Fibroblast of skin of back (primary cell): ENCODE measurements around the gene AOPEP.

Source experiments
- DNase-seq: peaks from one replicate; pipeline ENCODE4 v3.0.0-alpha.2; 2013

Gene AOPEP

DNA sequence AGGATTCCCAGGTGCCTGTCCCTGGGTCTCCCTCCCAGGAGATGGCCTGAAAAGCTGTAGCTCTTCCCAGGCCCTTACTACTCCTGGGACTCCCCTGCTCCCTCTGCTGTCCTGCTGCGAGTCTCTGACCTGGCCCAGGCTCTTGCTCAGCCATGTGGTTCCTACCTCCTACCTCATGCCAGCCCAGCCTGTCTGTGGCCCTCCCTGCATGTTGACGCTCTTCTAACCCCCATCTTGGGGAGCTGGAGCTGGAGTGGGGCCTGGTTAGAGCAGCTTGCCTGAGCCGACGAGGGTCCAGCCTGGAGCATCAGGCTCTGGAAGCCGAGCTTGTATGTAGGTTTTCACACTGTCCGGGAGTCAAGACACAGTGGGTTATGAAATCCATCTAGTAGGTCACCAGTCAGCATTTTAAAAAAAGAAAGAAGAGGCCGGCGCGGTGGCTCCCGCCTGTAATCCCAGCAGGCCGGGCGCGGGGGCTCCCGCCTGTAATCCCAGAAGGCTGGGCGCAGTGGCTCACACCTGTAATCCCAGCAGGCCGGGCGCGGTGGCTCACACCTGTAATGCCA is 346.6 kb downstream of the AOPEP start:
- DNase-seq: no peak

DNA sequence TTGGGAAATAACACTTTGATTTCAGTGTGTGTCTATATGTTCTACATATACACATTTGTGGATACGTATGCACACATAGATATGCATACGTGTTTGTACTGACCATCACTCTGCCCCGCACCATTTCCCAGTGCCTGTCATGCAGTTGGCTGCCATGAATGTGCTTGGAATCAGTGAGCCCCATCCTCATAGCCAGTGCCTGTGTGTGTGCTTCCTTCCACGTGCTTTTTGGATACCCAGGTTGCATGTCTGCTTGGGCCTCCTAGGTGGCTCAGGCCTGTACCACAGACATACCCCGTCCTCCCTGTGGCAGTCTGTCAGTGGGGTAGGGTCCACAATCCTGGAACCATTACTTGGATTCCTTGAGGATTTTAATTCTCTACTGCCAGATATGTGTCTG is 347.4 kb downstream of the AOPEP start:
- no peak for DNase-seq

DNA sequence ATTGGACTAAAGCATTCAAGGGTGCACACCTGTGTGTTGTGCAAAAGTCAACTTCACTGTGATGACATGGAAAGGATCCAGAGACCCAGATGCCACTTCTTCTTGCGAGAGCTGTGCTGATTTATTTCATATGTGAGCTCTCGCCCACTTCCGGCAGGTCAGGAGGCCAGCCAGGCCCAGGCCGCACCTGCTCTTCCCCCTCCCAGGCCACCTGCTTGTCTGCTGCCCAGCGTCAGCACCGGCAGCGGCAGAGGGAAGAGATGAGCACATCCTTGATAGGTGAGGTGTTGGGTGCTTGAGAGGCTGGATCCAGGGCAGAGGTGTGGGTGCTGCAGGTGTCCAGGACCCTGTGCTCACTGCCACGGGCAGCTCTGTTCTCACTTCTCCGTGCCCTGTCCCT is 348.1 kb downstream of the AOPEP start:
- DNase-seq: no peak

DNA sequence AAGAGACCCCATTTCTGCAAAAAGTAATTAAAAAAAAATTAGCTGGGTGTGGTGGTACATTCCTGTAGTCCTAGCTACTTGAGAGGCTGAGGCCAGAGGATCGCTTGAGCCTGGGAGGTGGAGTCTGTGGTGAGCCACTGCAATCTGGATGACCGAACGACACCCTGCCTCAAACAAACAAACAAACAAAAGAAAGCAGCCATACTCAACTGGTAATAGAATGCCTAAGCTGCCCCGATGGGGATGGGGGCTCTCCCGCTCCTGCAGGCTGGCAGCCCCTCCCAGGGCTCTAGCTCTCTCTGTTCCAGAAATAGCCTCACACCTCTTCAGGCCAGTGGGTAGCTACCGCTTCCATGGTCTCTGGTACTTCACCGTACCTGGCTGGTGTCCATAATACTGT is 349.2 kb downstream of the AOPEP start:
- DNase-seq: no peak

DNA sequence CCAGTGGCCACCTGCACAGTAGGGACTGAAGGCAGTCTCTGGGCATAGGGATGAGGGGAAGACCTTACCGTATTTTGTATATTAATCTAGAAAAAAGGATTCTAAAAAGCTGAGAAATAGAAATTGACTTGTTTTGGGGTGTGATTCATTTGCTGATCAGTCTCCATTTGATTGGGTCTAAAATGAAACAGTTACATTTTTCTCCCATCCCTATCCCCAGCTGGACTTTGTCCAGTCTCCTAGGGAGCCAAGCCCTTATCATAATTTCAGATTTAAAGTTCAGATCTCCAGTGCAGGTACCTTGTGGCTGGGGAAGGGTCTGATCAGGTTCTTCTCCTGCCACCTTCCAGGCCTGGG is 350.2 kb downstream of the AOPEP start:
- no peak for DNase-seq

DNA sequence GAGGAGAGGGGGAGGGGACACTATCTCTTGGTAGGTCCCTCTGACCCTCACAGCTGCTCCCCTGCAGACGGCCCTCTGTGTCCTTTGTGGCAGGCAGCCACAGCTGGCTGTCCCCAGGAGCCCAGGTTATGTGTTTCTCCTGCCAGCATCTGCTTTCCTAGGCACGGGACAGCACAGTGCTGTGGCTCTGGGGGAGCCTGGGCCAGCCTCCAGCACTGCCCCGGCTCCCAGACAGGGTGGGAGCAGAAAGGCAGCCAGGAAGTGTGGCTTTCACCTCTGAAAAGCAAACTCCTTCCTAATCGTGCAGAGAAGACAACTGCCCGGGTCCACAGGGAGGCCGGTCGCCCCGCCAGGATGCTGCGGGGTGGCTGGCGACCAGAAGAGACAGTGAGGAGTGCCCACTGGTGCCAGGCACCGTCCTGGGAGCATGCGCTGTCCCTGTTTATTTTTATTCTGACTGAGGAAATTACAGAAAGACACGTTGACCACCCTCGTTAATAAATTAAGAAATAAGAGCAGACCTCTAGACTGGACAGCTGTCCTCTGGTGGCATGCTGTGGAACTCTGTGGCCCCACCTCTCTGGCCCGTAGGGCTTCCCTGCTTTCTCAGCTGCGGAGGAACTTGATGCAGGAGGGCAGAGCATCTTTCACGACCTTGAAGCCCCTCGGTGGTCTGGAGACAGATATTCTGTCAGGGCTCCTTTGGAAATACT is 350.7 kb downstream of the AOPEP start:
- DNase-seq: no peak

DNA sequence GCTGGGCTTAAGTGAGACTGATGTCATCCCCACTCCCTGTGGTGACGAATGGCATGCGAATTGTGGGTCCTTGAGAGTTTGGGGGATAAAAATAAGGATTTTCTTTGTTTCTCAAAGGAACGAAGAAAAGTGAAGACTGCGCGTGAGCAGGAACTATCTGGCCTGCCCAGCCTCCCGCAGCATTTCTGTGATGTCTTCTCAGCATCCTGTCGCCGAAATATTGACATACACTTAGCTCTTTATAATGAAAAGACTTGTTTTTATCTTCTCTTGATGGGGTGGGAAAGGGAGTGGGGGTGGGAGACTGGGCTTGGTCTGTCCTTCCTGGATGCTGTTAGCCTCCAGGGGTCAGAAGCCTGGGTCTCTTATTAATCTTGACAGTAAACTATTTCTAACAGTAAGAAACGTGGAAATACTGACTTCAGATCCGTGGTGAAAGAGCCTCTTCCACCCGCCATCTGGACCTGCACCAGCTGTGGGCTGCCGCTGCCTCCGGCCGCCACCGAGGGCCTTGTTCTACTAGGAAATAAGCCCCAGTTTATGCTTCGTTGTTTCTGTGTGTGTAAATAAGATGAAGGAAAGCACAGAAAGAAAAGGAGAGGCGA is 351.4 kb downstream of the AOPEP start:
- no peak for DNase-seq

DNA sequence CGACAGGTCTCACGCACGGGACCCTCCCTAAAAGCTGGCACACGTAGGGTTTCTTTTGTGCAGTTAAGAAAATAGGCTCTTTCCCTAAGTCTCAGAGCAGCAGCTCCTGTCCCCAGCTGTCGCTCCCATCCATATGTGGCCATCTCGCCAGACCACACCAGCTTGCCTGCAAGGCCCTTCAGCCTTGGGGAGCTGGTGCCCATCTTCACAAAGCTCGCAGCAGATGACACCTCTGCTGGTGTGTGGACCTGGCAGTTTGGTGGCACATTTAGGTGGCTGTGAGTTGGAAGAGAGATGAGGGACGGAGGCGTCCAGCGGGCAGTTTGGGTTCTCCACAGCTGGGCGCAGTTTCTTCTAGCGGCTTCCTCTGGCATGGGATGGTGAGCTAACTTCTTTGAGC is 352.0 kb downstream of the AOPEP start:
- no peak for DNase-seq

DNA sequence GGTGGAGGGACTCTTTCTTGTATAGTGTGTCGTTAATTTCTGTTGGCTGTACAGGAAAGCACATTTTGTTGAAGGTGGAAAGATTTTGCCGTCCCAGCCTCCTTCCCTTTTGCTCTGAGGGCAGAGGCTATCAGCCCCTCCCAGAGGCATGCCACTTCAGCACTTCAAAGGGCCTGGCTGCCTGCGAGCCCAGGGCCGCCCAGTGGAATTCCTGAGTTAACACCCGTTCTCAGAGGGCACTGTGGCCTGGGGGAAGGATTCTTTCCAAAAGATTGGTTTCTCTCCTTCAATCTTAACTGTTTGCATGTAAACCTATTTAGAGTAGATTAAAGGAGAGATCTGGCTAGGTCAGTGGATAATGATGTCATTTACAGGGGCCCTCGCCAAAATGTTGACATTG is 352.4 kb downstream of the AOPEP start:
- no peak for DNase-seq

DNA sequence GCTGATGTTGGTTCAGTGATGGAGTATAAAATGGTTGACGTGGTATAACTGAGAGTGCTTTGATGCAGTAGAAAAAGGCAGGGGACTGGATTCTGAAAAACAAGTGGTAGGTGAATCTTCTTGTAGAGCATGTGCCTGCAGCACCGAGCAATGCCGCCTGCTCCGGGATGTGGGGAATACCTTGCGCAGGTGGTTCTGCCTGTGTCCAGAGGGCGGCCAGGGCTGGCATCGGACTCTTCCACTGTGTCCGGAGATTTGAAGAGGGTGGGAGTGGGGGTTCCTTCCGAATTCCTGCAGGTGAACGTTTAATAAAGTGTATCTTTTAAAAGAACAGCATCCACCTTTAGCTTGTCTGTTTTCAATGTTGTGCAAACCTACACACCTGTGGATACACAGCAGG is 353.0 kb downstream of the AOPEP start:
- no peak for DNase-seq

DNA sequence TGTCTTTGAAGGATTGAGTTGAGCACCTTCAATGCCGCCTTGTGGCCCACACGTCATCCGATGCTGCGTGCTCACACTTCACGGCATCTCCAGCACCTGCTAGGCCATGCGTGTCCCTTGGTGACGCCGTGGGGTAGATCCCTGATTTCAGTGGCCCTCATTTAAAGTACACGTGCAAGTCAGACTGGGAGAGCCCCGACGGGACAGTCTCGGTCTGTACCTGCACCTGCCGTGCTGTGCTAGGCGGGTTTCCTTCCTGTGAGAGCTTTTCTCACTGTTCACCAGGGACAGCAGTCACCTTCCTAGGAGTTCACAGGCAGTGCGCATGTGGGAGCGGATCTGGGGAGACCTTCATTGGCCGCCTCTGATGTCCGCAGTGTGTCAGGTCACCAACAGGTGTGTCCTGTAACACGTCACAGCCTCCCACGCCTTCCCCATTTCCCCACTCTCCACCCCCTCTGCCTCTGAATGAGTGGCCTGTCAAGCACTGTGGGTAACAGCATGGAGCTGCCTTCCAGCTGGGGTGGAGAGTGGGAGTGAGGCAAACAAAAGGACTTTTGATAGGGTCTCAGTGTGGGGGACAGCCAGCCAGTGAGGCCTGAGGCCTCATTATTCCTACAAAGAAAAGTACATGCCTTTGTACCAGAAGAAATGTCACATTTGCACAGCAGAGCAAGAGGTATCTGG is 354.6 kb downstream of the AOPEP start:
- no peak for DNase-seq

DNA sequence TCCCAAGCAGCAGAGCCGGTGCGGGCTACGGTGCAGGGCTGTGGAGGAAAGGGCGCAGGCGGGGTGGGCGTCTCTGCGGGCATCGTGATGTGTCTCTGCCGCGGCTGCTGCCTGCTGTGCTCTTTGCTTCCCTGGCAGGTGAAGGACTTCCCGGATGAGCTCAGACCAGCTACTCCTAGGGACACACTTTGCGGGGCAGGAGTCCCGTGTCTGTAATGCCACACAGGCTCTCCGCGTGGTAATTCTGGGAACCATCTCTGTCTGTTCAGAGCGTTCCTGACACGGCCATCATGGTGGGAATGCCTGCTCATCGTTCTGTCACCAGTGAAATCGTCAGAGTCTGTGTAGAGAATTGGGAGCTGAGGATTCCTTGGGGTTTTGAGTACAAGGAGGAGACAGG is 355.5 kb downstream of the AOPEP start:
- DNase-seq: no peak

DNA sequence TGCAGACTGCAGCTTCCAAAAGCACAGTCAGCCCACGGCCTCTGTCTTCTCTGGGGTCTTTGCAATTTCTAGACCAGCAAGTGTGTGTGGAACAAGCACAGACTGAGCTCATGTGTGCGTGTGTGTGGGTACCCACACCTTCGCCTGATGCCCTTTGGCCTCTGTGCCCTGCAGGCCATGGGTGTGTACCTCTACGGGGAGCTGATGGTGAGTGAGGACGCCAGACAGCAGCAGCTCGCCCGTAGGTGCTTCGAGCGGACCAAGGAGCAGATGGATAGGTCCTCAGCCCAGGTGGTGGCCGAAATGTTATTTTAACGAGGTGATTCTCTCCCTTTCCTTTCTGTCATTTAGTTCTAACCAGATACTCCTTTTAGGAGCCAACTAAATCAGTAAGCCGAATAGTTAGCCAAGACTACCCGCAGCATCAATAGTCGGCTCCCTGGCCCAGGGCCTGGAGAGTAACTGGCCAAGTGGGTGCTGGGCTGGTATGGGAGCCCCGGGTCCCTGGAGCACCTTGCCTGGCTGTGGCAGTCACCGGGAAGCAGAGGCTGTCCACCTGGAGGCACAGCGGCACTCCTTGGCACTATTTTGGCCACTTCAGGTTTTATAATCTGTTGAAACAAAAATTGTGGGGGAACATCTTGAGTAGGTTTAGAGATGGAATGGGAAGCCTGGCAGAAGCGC is 356.0 kb downstream of the AOPEP start:
- DNase-seq: no peak

DNA sequence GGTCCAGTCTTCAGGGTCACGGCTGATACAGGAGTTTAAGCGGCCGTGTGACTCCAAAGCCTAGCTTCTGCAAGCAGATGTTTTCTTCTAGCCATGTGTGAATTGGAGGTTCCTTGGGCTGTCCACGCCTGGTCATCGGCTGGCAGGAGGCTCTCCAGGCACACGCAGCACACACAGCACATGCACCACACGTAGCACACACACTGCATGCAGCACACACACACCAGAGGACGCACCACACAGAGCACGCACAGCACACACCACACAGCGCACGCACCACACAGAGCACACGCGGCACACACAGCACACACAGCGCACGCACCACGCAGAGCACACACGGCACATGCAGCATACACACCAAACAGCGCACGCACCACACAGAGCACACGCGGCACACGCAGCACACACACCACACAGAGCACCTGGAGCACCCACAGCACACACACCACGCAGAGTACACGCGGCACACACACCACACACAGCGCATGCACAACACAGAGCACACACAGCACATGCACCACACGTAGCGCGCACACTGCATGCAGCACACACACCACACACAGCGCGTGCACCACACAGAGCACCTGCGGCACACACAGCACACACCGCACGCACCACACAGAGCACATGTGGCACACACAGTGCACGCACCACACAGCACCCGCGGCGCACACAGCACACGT is 356.7 kb downstream of the AOPEP start:
- no peak for DNase-seq

DNA sequence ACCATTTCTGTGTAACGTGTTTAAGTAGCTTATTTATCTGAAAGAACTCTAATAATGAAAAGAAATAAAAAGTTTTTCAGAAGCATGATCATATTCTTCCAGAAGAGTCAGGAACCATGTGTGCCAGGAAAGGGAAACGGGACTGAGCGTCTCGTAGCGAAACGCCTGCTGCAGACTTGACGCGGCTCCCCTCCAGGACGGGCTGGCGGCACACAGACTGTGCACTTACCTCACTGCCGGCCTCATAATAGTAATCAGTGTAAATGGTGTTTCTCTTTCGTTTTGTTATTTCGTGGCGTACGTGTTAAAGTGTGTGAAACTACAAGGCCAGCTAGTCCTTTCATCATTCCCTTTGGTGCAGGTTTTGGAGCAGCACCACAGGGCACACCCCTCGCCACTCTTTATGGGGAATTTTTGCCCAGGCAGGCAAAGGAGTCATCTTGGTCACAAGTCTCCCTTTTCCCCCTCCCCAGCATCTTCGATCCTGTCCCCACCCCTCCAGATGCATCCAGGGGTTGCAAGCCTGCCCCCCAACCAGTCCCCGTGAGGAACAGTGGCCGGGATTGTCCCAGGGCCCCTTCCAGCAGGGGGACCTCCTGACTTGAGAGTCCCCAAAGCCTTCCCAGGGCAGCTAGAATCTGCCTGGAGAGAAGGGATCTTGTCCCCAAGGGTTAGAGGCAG is 357.9 kb downstream of the AOPEP start:
- no peak for DNase-seq

DNA sequence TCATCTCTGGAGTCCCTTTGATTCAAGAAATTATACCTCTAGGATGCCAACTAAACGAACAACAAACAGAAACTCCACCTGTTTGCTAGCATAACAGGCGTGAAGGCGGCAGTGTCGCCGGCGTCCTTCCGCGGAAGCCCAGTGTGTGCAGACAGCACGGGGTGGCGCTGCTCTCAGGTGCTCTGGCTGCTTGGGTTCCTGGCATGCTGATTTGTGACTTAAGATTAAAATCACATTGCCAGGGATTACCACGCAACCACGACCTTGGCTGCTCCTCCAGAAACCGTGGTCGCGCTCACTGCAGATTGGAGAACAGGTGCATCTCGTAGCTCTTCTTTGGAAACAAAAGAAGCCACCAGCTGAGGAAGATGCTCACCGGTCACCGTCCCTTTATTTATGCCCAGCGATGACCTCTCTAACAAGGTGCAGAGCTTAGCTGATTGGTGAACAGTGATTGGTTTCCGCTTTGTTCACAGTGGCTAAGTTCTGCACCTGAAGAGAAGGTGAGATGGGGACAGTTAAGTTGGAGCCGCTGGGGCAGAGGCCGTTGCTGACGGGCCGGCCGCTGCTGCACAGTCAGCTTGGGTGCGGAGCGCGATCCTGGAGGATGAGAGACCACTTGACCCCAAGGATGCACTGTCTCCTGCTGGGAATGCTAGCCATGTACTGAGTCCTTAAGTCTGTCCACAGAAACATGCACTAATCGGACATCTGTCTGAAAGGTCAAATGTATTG is 358.7 kb downstream of the AOPEP start:
- DNase-seq: no peak

DNA sequence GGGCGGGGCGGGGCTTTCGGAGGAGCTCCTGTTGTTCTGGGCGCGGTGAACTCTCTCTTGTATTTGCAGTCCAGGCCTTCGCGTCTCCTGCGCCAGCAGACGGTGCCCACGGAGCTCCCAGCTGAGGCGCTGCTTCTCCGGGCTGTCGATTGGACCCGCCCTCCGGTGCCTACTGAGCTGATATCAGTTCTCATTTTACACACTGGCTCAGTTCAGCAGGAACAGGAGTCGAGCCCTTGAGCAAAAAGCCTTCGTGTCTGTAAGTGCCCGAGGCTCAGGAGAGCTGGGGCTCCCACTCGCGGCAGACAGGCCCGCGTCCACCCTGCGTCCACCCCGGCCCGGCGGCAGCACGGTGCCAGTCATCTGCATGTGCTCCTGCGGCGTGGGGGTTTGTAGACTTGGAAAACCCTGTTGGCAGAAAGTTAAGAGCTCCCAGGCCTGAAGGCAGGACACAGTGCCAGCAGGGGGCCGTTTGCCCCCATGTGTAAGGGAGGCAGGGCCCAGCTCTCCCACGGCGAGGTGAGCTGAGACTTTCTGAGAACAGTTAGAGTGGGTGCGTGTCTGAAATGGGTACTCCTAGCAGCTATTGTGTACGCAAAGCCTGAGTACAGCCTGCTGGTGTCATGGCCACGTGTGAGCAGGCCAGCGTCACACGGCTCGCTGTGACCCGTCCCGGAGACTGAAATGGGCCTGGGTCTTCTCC is 359.5 kb downstream of the AOPEP start:
- DNase-seq: no peak

DNA sequence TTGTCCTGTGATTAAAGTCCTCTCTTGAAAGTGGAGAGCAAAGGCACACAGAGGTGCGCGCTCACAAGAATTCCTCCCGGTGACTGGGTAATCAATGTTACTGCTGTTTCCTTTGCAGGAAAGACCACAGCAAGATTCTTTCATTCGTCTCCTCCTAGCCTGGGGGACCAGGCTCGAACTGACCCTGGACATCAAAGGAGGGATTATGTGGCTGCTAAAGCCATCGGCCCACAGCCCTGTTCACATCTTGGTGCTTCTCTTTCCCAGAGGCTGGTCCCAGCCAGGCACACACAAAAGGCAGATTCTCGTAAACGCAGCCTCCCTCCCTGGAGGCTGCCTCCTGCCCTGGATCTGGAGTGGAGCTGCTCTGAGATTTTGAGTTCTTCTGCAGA is 360.1 kb downstream of the AOPEP start:
- DNase-seq: no peak

DNA sequence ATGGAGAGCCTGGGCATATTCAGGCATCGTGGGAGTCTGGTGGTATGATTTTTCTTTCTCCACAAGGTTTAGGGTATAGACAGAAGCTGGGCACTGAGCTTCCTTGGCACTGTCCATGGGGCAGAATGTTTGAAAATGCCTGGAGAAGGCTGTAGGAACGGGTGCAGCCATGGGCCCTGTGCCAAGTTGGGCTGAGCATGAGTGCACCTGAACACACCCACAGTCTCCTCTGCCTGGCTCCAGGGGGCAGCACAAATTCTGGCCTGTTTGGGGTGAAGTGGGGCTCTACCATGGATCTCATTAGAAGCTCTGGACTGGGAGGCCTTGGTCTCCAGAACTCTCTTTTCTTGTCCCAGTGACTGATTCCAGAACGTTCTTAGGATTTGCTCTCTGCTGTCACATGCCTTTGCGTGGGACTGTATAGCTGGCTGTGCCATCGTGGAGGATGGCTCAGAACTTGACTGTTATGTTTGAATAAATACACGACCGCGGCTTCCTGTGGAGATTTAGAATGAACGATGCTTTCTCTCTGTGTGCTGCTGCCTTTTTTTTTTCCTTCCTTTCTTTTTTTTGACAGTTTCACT is 361.3 kb downstream of the AOPEP start:
- no peak for DNase-seq

DNA sequence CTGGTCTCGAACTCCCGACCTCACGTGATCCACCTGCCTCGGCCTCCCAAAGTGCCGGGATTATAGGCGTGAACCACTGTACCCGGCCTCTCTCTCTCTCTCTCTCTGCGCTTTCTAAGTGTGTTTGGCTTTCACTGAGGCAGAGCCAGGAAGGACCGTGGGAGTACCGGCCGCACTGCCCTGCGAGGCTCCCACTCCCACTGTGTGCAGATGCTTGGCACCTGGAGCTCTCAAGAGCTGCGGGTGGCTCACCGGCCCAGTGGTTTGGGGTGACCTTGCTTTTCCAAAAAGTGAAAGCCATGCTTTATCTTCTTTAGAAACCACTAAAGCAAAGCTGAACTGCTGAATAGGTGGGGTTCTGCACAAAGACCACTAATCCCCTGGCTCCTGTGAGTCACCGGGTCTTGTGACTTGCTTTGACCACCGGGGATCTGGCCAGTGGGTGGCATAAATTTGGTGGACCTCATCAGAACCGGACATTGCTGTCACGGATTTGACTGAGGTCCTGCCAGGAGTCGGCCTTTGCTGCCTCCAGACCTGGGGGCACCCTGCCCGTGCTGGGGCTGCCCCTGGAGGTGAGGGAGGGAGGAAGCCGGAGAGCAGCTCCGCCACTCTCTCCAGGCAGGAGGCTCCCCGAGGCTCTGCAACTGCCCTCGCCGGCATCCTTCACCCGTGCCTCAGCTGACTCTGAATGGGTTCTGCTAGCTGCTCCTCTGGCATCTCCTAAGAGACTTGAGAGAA is 362.1 kb downstream of the AOPEP start:
- no peak for DNase-seq
